Measurements from ENCODE around the gene COPA.

- no peak for TF ChIP-seq HDGF (IDR thresholded peaks at IDR 0.05; ENCODE audit: borderline replicate concordance)
- TF ChIP-seq SP1 (IDR thresholded peaks at IDR 0.05): no peak
- no peak for TF ChIP-seq SUZ12 (IDR thresholded peaks at IDR 0.05)
- no peak for TF ChIP-seq L3MBTL2 (conservative IDR thresholded peaks at IDR 0.05)
- TF ChIP-seq TARDBP (IDR thresholded peaks at IDR 0.05): no peak
- no peak for TF ChIP-seq FOXK2 (IDR thresholded peaks at IDR 0.05)
- TF ChIP-seq, protein P1, sequence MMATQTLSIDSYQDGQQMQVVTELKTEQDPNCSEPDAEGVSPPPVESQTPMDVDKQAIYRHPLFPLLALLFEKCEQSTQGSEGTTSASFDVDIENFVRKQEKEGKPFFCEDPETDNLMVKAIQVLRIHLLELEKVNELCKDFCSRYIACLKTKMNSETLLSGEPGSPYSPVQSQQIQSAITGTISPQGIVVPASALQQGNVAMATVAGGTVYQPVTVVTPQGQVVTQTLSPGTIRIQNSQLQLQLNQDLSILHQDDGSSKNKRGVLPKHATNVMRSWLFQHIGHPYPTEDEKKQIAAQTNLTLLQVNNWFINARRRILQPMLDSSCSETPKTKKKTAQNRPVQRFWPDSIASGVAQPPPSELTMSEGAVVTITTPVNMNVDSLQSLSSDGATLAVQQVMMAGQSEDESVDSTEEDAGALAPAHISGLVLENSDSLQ (IDR thresholded peaks at IDR 0.05): no peak
Measured at GRCh38 chr1:160257411-160258015, 85.5 kb downstream of the COPA start.

Measured in HEK293T (cell line).